Transverse colon (tissue), 4 donors: ENCODE results near the gene CD320. TPM values are rescaled to one million over a fixed set of nuclear protein-coding genes. Genes with fewer than 3 reads are reported as not detected.

Experiments
- DNase-seq: peaks from one replicate; pipeline ENCODE4 v3.0.0-alpha.2; 2019
- H3K27ac ChIP-seq, 4 donors: fragments of 200-600 bp; sonication (generic); 2 replicates each; pipeline ENCODE4 v1.5.1; 2016 to 2018; ENCODE audit warnings: inconsistent platforms in 4 of 4
- H3K27me3 ChIP-seq: fragments of 200-600 bp; sonication (generic); 2 replicates; pipeline ENCODE4 v1.5.1; 2017; ENCODE audit warnings: inconsistent platforms
- H3K36me3 ChIP-seq, 4 donors: fragments of 200-600 bp; sonication (generic); 2 replicates each; pipeline ENCODE4 v1.5.1; 2017 to 2019; ENCODE audit warnings: inconsistent platforms in 4 of 4
- H3K4me1 ChIP-seq, 4 donors: fragments of 200-600 bp; sonication (generic); 2 replicates each; pipeline ENCODE4 v1.5.1; 2017 to 2020; ENCODE audit warnings: inconsistent platforms in 4 of 4
- H3K4me3 ChIP-seq, 4 donors: fragments of 200-600 bp; sonication (generic); 1 replicate in 1 of 4; 2 replicates in 3 of 4; pipeline versions ENCODE4 v1.5.1 to v1.6.1; 2017 to 2019; ENCODE audit warnings: inconsistent platforms in 4 of 4
- H3K9me3 ChIP-seq, 2 donors: fragments of 200-600 bp; sonication (generic); 2 replicates each; pipeline ENCODE4 v1.5.1; 2017 to 2019; ENCODE audit warnings: inconsistent platforms in 2 of 2
- CTCF ChIP-seq, 5 experiments: fragments of 200-600 bp in 3 of 5; fragments of 450-650 bp in 2 of 5; sonication (generic) in 3 of 5; IDR thresholded peaks; 1 replicate in 2 of 5; 2 replicates in 3 of 5; pipeline ENCODE4 v1.5.1; 2016 to 2017; ENCODE audit warnings: antibody characterized with exemption in 5 of 5, inconsistent platforms in 3 of 5, mild to moderate bottlenecking in 2 of 5, moderate library complexity in 1 of 5
- EP300 ChIP-seq: sonication (generic); formaldehyde crosslinking; IDR thresholded peaks from one replicate; pipeline ENCODE4 v1.6.1; 2017; ENCODE audit warnings: antibody characterized with exemption, low read depth
- POLR2A ChIP-seq: fragments of 450-650 bp; IDR thresholded peaks from one replicate; pipeline ENCODE4 v1.6.1; 2016; ENCODE audit warnings: antibody characterized with exemption, mild to moderate bottlenecking, moderate library complexity
- POLR2AphosphoS5 ChIP-seq, 3 donors: sonication (generic); formaldehyde crosslinking; IDR thresholded peaks; one replicate each; pipeline ENCODE4 v1.6.1; 2016; ENCODE audit warnings: antibody characterized with exemption in 3 of 3
- WGBS, 2 donors: methylation state at CpG; one replicate each; pipeline ENCODE4 v1.1.5; 2018; ENCODE audit warnings: low coverage in 1 of 2; 5-methylcytosine and 5-hydroxymethylcytosine counted together
- in situ Hi-C, 4 donors: fragments of 200-750 bp; cut with MboI; loops; one replicate each; pipeline versions ENCODE4 v1.15.0 to v1.15.1; 2017; ENCODE audit warnings: low sequenced_read_pairs in 3 of 4, low pct_ligation_motif_present in 1 of 4, low pct_unique_long_range_greater_than_20kb in 1 of 4
- intact Hi-C: fragments of 100-400 bp; cut with DNase I; formaldehyde crosslinking; loops from one replicate; pipeline ENCODE4 v1.15.1; 2023; ENCODE audit warnings: low total_unique reads
- total RNA-seq, 4 donors: library from RNA; depleted of rRNA; stranded (reverse); fragments of >200 nt; gene quantifications; one replicate each; pipeline ENCODE4 v1.1.0, GENCODE V29; 2016

CD320 gene
- total RNA-seq, 4 donors from 2014 or later = 9.4 to 73.2 (median 41.0) TPM

GRCh38 chr19:8321986-8322637 lies 14.0 kb upstream of the CD320 start:
- peaks cover 20 to 29% (median 24%) of the 10 kb centered on the region in 4 donors for H3K4me1 ChIP-seq
- no peaks in the 10 kb centered on the region for H3K36me3 ChIP-seq
- intact Hi-C loops = no loop called here
- peak overlapping the region; percentile 90 to 96 (median 94) for H3K27ac ChIP-seq
- in situ Hi-C loops = loop anchor here in 1 of 4 donors (5.0 kb wide), 1 partner anchor 55 kb away; no protein-coding TSS in a partner anchor
- no peak for DNase-seq
- peak overlapping the region; percentile 76 to 99 (median 87) for H3K4me3 ChIP-seq
- WGBS, 2 donors = 11% methylated on average over 30 of the region's 30 CpGs; no CpG with 5 or more reads in 1 of the 2 donors
- H3K9me3 ChIP-seq = no peaks in the 10 kb centered on the region
- H3K27me3 ChIP-seq = no peaks in the 10 kb centered on the region
- TF ChIP-seq POLR2AphosphoS5 (IDR thresholded peaks at IDR 0.05) = no peak
- TF ChIP-seq CTCF (IDR thresholded peaks at IDR 0.05) = no peak
- TF ChIP-seq EP300 = no peak
- TF ChIP-seq POLR2A = no peak

- Histone ChIP-seq H3K36me3 (no peaks in the 10 kb centered on the region), H3K4me1 (peaks cover 20 to 29% (median 24%) of the 10 kb centered on the region in 4 donors), H3K9me3 (no peaks in the 10 kb centered on the region), H3K4me3 (peak within 1 kb of the TSS; percentile 76 to 99 (median 87)), H3K27ac (peak within 1 kb of the TSS; percentile 90 to 96 (median 94)), H3K27me3 (no peaks in the 10 kb centered on the region)
- DNase-seq = peak; percentile 98
- WGBS, 2 donors = 0% methylated on average over 61 of the region's 72 CpGs; no CpG with 5 or more reads in 1 of the 2 donors
- in situ Hi-C loops = loop anchor here in 1 of 4 donors (5.0 kb wide), 1 partner anchor 54 kb away; no protein-coding TSS in a partner anchor
- intact Hi-C loops = no loop called here
- TF ChIP-seq EP300 = no peak
- peak; percentile 97 for TF ChIP-seq POLR2A
- peak; percentile 97 to 99 (median 98) for TF ChIP-seq POLR2AphosphoS5 (IDR thresholded peaks at IDR 0.05)
- TF ChIP-seq CTCF (IDR thresholded peaks at IDR 0.05) = peak in 3 of 5 experiments; percentile 17 to 36 (median 32)
Observed at GRCh38 chr19:8321067-8321985, 13.2 kb upstream of the CD320 start, which contains the start of the genes NDUFA7 and RPS28. Gene NDUFA7, minus strand, starts transcription at chr19:8321375. Its CDS starts 17 bp downstream, at chr19:8321358. Gene RPS28, plus strand, starts transcription at chr19:8321496. Its CDS starts 35 bp downstream, at chr19:8321531.

GRCh38 chr19:8320564-8321066 lies 12.5 kb upstream of the CD320 start:
- Histone ChIP-seq H3K27me3 (no peaks in the 10 kb centered on the region), H3K4me1 (peaks cover 20 to 29% (median 24%) of the 10 kb centered on the region in 4 donors), H3K36me3 (peaks cover 0 to under 1% (median 0%) of the 10 kb centered on the region in 4 donors), H3K9me3 (no peaks in the 10 kb centered on the region), H3K27ac (peak overlapping the region; percentile 90 to 96 (median 94)), H3K4me3 (peak overlapping the region; percentile 55 to 88 (median 81))
- TF ChIP-seq POLR2AphosphoS5 (IDR thresholded peaks at IDR 0.05) (no peak), POLR2A (no peak), EP300 (no peak), CTCF (IDR thresholded peaks at IDR 0.05) (no peak)
- in situ Hi-C loops = loop anchor here in 1 of 4 donors (5.0 kb wide), 1 partner anchor 53 kb away; no protein-coding TSS in a partner anchor
- intact Hi-C loops = no loop called here
- no peak for DNase-seq
- WGBS, 2 donors = 2% methylated on average over 13 of the region's 16 CpGs; no CpG with 5 or more reads in 1 of the 2 donors
